HG03196 (cell line): ENCODE data around the gene LRRC40.

Experiments used
- ATAC-seq: cut with Tn5 transposase; IDR thresholded peaks from one replicate; pipeline ENCODE4 v1.9.1; 2021; ENCODE audit not compliant: unreplicated experiment

The LRRC40 gene

GRCh38 chr1:70134148-70134547 is 71.2 kb downstream of the LRRC40 start:
- ATAC-seq = no peak

GRCh38 chr1:70117046-70117445 is 88.3 kb downstream of the LRRC40 start:
- ATAC-seq = no peak

- no peak for ATAC-seq
These were observed 90.1 kb downstream of the LRRC40 start for GRCh38 chr1:70115315-70115714.

GRCh38 chr1:70112838-70113237 is 92.5 kb downstream of the LRRC40 start:
- ATAC-seq = no peak

GRCh38 chr1:70109241-70109640 is 96.1 kb downstream of the LRRC40 start:
- no peak for ATAC-seq

GRCh38 chr1:70103770-70104169 is 101.6 kb downstream of the LRRC40 start:
- ATAC-seq = no peak

GRCh38 chr1:70101774-70102173 is 103.6 kb downstream of the LRRC40 start:
- ATAC-seq = no peak

GRCh38 chr1:70101231-70101630 is 104.1 kb downstream of the LRRC40 start:
- no peak for ATAC-seq
